ENCODE measurements around the gene ENTREP1. TPM values are rescaled to one million over a fixed set of nuclear protein-coding genes. Genes with fewer than 3 reads are reported as not detected.
"Not testable (repeated sequence)": the region's sequence is repeated elsewhere in the genome, so short reads cannot be mapped to it uniquely, and the experiment has no call there.

ENTREP1 gene
- polyA plus RNA-seq, 1 donor = 7.3 TPM

- Histone ChIP-seq H3K4me1 (ENCODE audit: control insufficient read depth, insufficient read depth, low read length) (no peaks in the 10 kb centered on the region), H3K27me3 (ENCODE audit: control insufficient read depth, insufficient read depth, low read length) (peaks cover 15% of the 10 kb centered on the region), H3K36me3 (ENCODE audit: control insufficient read depth, insufficient read depth, low read length) (no peaks in the 10 kb centered on the region), H3K4me3 (ENCODE audit: low read length) (no peak overlapping the region), H3K27ac (ENCODE audit: low read length) (no peak overlapping the region), H3K9me3 (ENCODE audit: control insufficient read depth, low read depth, low read length) (no peaks in the 10 kb centered on the region)
- WGBS (ENCODE audit: insufficient coverage, low lambda C conversion rate) = 100% methylated on average over 1 of the region's 1 CpG
- DNase-seq = no peak
Observed at GRCh38 chr9:69299315-69299714, 25.7 kb upstream of the ENTREP1 start.

- Histone ChIP-seq H3K27ac (ENCODE audit: low read length) (no peak overlapping the region), H3K4me1 (ENCODE audit: control insufficient read depth, insufficient read depth, low read length) (no peaks in the 10 kb centered on the region), H3K36me3 (ENCODE audit: control insufficient read depth, insufficient read depth, low read length) (no peaks in the 10 kb centered on the region), H3K27me3 (ENCODE audit: control insufficient read depth, insufficient read depth, low read length) (peaks cover 15% of the 10 kb centered on the region), H3K9me3 (ENCODE audit: control insufficient read depth, low read depth, low read length) (no peaks in the 10 kb centered on the region), H3K4me3 (ENCODE audit: low read length) (no peak overlapping the region)
- WGBS (ENCODE audit: insufficient coverage, low lambda C conversion rate) = no CpG with 5 or more reads among the region's 1 CpG
- no peak for DNase-seq
Observed at GRCh38 chr9:69299826-69300225, 25.2 kb upstream of the ENTREP1 start.

GRCh38 chr9:69303331-69303730, 21.7 kb upstream of the ENTREP1 start:
- WGBS (ENCODE audit: insufficient coverage, low lambda C conversion rate) = 100% methylated on average over 2 of the region's 2 CpGs
- Histone ChIP-seq H3K36me3 (ENCODE audit: control insufficient read depth, insufficient read depth, low read length) (no peaks in the 10 kb centered on the region), H3K4me3 (ENCODE audit: low read length) (no peak overlapping the region), H3K27ac (ENCODE audit: low read length) (no peak overlapping the region), H3K4me1 (ENCODE audit: control insufficient read depth, insufficient read depth, low read length) (no peaks in the 10 kb centered on the region), H3K9me3 (ENCODE audit: control insufficient read depth, low read depth, low read length) (no peaks in the 10 kb centered on the region), H3K27me3 (ENCODE audit: control insufficient read depth, insufficient read depth, low read length) (peaks cover 12% of the 10 kb centered on the region)
- no peak for DNase-seq

- not testable (repeated sequence) for H3K36me3 ChIP-seq (ENCODE audit: control insufficient read depth, insufficient read depth, low read length); H3K4me1 ChIP-seq (ENCODE audit: control insufficient read depth, insufficient read depth, low read length); H3K9me3 ChIP-seq (ENCODE audit: control insufficient read depth, low read depth, low read length); DNase-seq; H3K4me3 ChIP-seq (ENCODE audit: low read length)
- 100% methylated on average over 1 of the region's 5 CpGs for WGBS (ENCODE audit: insufficient coverage, low lambda C conversion rate)
- peaks cover 13% of the 10 kb centered on the region for H3K27me3 ChIP-seq (ENCODE audit: control insufficient read depth, insufficient read depth, low read length)
- H3K27ac ChIP-seq (ENCODE audit: low read length) = peak overlapping the region; percentile 56
Observed at GRCh38 chr9:69306895-69307445, 18.0 kb upstream of the ENTREP1 start.

- Histone ChIP-seq H3K36me3 (ENCODE audit: control insufficient read depth, insufficient read depth, low read length) (no peaks in the 10 kb centered on the region), H3K27me3 (ENCODE audit: control insufficient read depth, insufficient read depth, low read length) (peaks cover 13% of the 10 kb centered on the region), H3K4me1 (ENCODE audit: control insufficient read depth, insufficient read depth, low read length) (no peaks in the 10 kb centered on the region), H3K27ac (ENCODE audit: low read length) (peak overlapping the region; percentile 56), H3K4me3 (ENCODE audit: low read length) (no peak overlapping the region), H3K9me3 (ENCODE audit: control insufficient read depth, low read depth, low read length) (peaks cover 2% of the 10 kb centered on the region)
- peak in 1 of 2 donors; percentile 44 for DNase-seq
- 83% methylated on average over 2 of the region's 5 CpGs for WGBS (ENCODE audit: insufficient coverage, low lambda C conversion rate)
Observed at GRCh38 chr9:69307446-69308205, 17.4 kb upstream of the ENTREP1 start.

- H3K4me3 ChIP-seq (ENCODE audit: low read length) = no peak overlapping the region
- WGBS (ENCODE audit: insufficient coverage, low lambda C conversion rate) = 100% methylated on average over 1 of the region's 5 CpGs
- H3K36me3 ChIP-seq (ENCODE audit: control insufficient read depth, insufficient read depth, low read length) = no peaks in the 10 kb centered on the region
- H3K27me3 ChIP-seq (ENCODE audit: control insufficient read depth, insufficient read depth, low read length) = peaks cover 13% of the 10 kb centered on the region
- no peak for DNase-seq
- peaks cover 9% of the 10 kb centered on the region for H3K9me3 ChIP-seq (ENCODE audit: control insufficient read depth, low read depth, low read length)
- no peak overlapping the region for H3K27ac ChIP-seq (ENCODE audit: low read length)
- H3K4me1 ChIP-seq (ENCODE audit: control insufficient read depth, insufficient read depth, low read length) = no peaks in the 10 kb centered on the region
Observed at GRCh38 chr9:69308206-69308931, 16.6 kb upstream of the ENTREP1 start.

GRCh38 chr9:69313175-69313574, 11.8 kb upstream of the ENTREP1 start:
- Histone ChIP-seq H3K27ac (ENCODE audit: low read length) (no peak overlapping the region), H3K36me3 (ENCODE audit: control insufficient read depth, insufficient read depth, low read length) (no peaks in the 10 kb centered on the region), H3K9me3 (ENCODE audit: control insufficient read depth, low read depth, low read length) (peaks cover 10% of the 10 kb centered on the region), H3K4me3 (ENCODE audit: low read length) (no peak overlapping the region), H3K4me1 (ENCODE audit: control insufficient read depth, insufficient read depth, low read length) (no peaks in the 10 kb centered on the region), H3K27me3 (ENCODE audit: control insufficient read depth, insufficient read depth, low read length) (peaks cover 4% of the 10 kb centered on the region)
- no peak for DNase-seq

GRCh38 chr9:69314547-69314946, 10.5 kb upstream of the ENTREP1 start:
- no peak for DNase-seq
- Histone ChIP-seq H3K4me1 (ENCODE audit: control insufficient read depth, insufficient read depth, low read length) (no peaks in the 10 kb centered on the region), H3K27ac (ENCODE audit: low read length) (no peak overlapping the region), H3K27me3 (ENCODE audit: control insufficient read depth, insufficient read depth, low read length) (peaks cover 13% of the 10 kb centered on the region), H3K36me3 (ENCODE audit: control insufficient read depth, insufficient read depth, low read length) (no peaks in the 10 kb centered on the region), H3K4me3 (ENCODE audit: low read length) (no peak overlapping the region), H3K9me3 (ENCODE audit: control insufficient read depth, low read depth, low read length) (peaks cover 10% of the 10 kb centered on the region)
- WGBS (ENCODE audit: insufficient coverage, low lambda C conversion rate) = 100% methylated on average over 1 of the region's 1 CpG

GRCh38 chr9:69317081-69317480, 7.9 kb upstream of the ENTREP1 start:
- Histone ChIP-seq H3K27ac (ENCODE audit: low read length) (no peak overlapping the region), H3K9me3 (ENCODE audit: control insufficient read depth, low read depth, low read length) (peaks cover 10% of the 10 kb centered on the region), H3K36me3 (ENCODE audit: control insufficient read depth, insufficient read depth, low read length) (no peaks in the 10 kb centered on the region), H3K27me3 (ENCODE audit: control insufficient read depth, insufficient read depth, low read length) (peaks cover 20% of the 10 kb centered on the region), H3K4me3 (ENCODE audit: low read length) (no peak overlapping the region), H3K4me1 (ENCODE audit: control insufficient read depth, insufficient read depth, low read length) (no peaks in the 10 kb centered on the region)
- DNase-seq = no peak
- WGBS (ENCODE audit: insufficient coverage, low lambda C conversion rate) = no CpG with 5 or more reads among the region's 2 CpGs

GRCh38 chr9:69317894-69318293, 7.1 kb upstream of the ENTREP1 start:
- Histone ChIP-seq H3K4me3 (ENCODE audit: low read length) (no peak overlapping the region), H3K27ac (ENCODE audit: low read length) (no peak overlapping the region), H3K27me3 (ENCODE audit: control insufficient read depth, insufficient read depth, low read length) (peaks cover 20% of the 10 kb centered on the region), H3K9me3 (ENCODE audit: control insufficient read depth, low read depth, low read length) (peaks cover 5% of the 10 kb centered on the region), H3K36me3 (ENCODE audit: control insufficient read depth, insufficient read depth, low read length) (no peaks in the 10 kb centered on the region), H3K4me1 (ENCODE audit: control insufficient read depth, insufficient read depth, low read length) (no peaks in the 10 kb centered on the region)
- DNase-seq = no peak
